Neural cell (in vitro differentiated cells): Measurements from ENCODE around the gene LHX2. TPM values are rescaled to one million over a fixed set of nuclear protein-coding genes. Genes with fewer than 3 reads are reported as not detected.

Experiments
- H2AFZ ChIP-seq: fragments of 200-600, 300-800 bp; sonication (generic), shearing (Covaris generic); 2 replicates; pipeline ENCODE4 v1.6.0; 2014; ENCODE audit warnings: low read depth, mild to moderate bottlenecking, antibody characterized with exemption, low read length, moderate library complexity
- H3F3A ChIP-seq: fragments of 200-600 bp; shearing (Covaris generic); 2 replicates; pipeline ENCODE4 v1.6.1; 2016; ENCODE audit warnings: mild to moderate bottlenecking, moderate library complexity, mixed read lengths, antibody characterized with exemption, low read length; ENCODE audit not compliant: insufficient read depth, poor library complexity, severe bottlenecking
- H3K27ac ChIP-seq: fragments of 200-600, 300-800 bp; sonication (generic), shearing (Covaris generic); 2 replicates; pipeline ENCODE4 v1.5.1; 2014; ENCODE audit warnings: mild to moderate bottlenecking, low read length, moderate library complexity
- H3K27me3 ChIP-seq: fragments of 300-800, 200-600 bp; sonication (generic), shearing (Covaris generic); 2 replicates; pipeline ENCODE4 v1.6.0; 2014; ENCODE audit warnings: mild to moderate bottlenecking, low read depth, low read length, moderate library complexity; ENCODE audit not compliant: insufficient read depth
- H3K36me3 ChIP-seq: fragments of 300-800, 200-600 bp; sonication (generic), shearing (Covaris generic); 2 replicates; pipeline ENCODE4 v1.5.1; 2014; ENCODE audit warnings: mild to moderate bottlenecking, antibody characterized with exemption, low read length, moderate library complexity; ENCODE audit not compliant: insufficient read depth
- H3K4me2 ChIP-seq: fragments of 300-800, 200-600 bp; sonication (generic), shearing (Covaris generic); 2 replicates; pipeline ENCODE4 v1.6.0; 2014; ENCODE audit warnings: mild to moderate bottlenecking, low read length
- H3K4me3 ChIP-seq: fragments of 300-800, 200-600 bp; sonication (generic), shearing (Covaris generic); 2 replicates; pipeline ENCODE4 v1.5.1; 2014; ENCODE audit warnings: mild to moderate bottlenecking, low read length, moderate library complexity
- H3K79me2 ChIP-seq: fragments of 200-600 bp; shearing (Covaris generic); replicated peaks from 2 replicates; pipeline ENCODE4 v1.6.0; 2014; ENCODE audit warnings: mild to moderate bottlenecking, low read length, moderate library complexity; ENCODE audit not compliant: insufficient read depth
- H3K9ac ChIP-seq: fragments of 300-800, 200-600 bp; sonication (generic), shearing (Covaris generic); 2 replicates; pipeline ENCODE4 v1.6.1; 2016; ENCODE audit warnings: mild to moderate bottlenecking, low read length, mixed read lengths
- H3K9me2 ChIP-seq: fragments of 200-600 bp; shearing (Covaris generic); 2 replicates; pipeline ENCODE4 v1.6.1; 2016; ENCODE audit warnings: mild to moderate bottlenecking, low read length, mixed read lengths; ENCODE audit not compliant: insufficient read depth
- H3K9me3 ChIP-seq: fragments of 200-600, 300-800 bp; sonication (generic), shearing (Covaris generic); 2 replicates; pipeline ENCODE4 v1.6.1; 2016; ENCODE audit warnings: mild to moderate bottlenecking, mixed run types, low read length, moderate library complexity, mixed read lengths
- H4K20me1 ChIP-seq: fragments of 200-600 bp; shearing (Covaris generic); 2 replicates; pipeline ENCODE4 v1.6.1; 2016; ENCODE audit warnings: mild to moderate bottlenecking, mixed run types; ENCODE audit not compliant: insufficient read depth
- CTCF ChIP-seq: fragments of 450-650 bp; IDR thresholded peaks from 2 replicates; pipeline ENCODE4 v1.5.1; 2014; ENCODE audit warnings: antibody characterized with exemption, mild to moderate bottlenecking, moderate library complexity; ENCODE audit not compliant: poor library complexity, severe bottlenecking
- EP300 ChIP-seq: fragments of 450-650 bp; conservative IDR thresholded peaks from 2 replicates; pipeline ENCODE4 v1.6.1; 2014; ENCODE audit warnings: antibody characterized with exemption, mild to moderate bottlenecking, moderate library complexity; ENCODE audit not compliant: poor library complexity, severe bottlenecking
- EZH2 ChIP-seq: fragments of 200-600, 300-800 bp; shearing (Covaris generic), sonication (generic); IDR thresholded peaks from 2 replicates; pipeline ENCODE4 v1.6.1; 2014; ENCODE audit warnings: antibody characterized with exemption, low read length, borderline replicate concordance, mild to moderate bottlenecking; ENCODE audit not compliant: insufficient read depth, poor library complexity, severe bottlenecking
- MXI1 ChIP-seq: fragments of 450-650 bp; conservative IDR thresholded peaks from 2 replicates; pipeline ENCODE4 v1.6.1; 2014; ENCODE audit warnings: antibody characterized with exemption, mild to moderate bottlenecking; ENCODE audit not compliant: poor library complexity, severe bottlenecking
- POLR2AphosphoS5 ChIP-seq: IDR thresholded peaks from 2 replicates; pipeline ENCODE4 v1.6.1; 2012
- RAD21 ChIP-seq: fragments of 450-650 bp; conservative IDR thresholded peaks from 2 replicates; pipeline ENCODE4 v1.6.1; 2014; ENCODE audit warnings: antibody characterized with exemption, mild to moderate bottlenecking, moderate library complexity
- SMC3 ChIP-seq: fragments of 450-650 bp; conservative IDR thresholded peaks from 2 replicates; pipeline ENCODE4 v1.6.1; 2014; ENCODE audit warnings: antibody characterized with exemption, mild to moderate bottlenecking, moderate library complexity; ENCODE audit not compliant: poor library complexity
- TAF1 ChIP-seq: IDR thresholded peaks from 2 replicates; pipeline ENCODE4 v1.6.1; 2012; ENCODE audit warnings: low read depth
- polyA plus RNA-seq: library from polyadenylated mRNA; depleted of rRNA; stranded (reverse); fragments of >200 nt; gene quantifications from 2 replicates; pipeline ENCODE4 v1.2.3, GENCODE V29; 2014
- TF ChIP-seq, protein P1 (sequence below): IDR thresholded peaks from 2 replicates; pipeline ENCODE4 v1.6.1; 2012; ENCODE audit warnings: borderline replicate concordance

Gene LHX2
- polyA plus RNA-seq, 1 donor from 2014 or later, result 3.6 TPM

DNA sequence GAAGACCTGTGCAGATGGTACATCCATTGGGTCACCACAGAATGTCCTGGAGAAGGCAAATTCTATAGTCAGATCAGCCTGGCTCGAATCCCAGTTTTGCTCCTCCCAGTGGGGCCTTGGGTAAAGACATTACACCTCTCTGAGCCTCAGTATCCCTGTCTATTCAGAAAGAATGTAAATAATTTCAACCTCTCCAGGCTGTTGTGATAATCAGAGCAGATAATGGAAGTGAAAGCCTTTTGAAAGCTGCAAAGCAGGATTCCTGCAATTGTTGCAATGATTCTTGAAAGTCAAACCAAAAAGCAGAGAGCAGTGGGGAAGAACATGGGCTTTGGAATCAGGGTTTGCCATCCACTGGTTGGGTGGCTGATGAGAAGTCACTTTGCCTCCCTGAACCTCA, 63.2 kb downstream of the LHX2 start:
- no peak for TF ChIP-seq EZH2
- no peak for TF ChIP-seq TAF1
- no peak for TF ChIP-seq POLR2AphosphoS5
- no peak for TF ChIP-seq MXI1
- no peak for TF ChIP-seq EP300
- TF ChIP-seq RAD21, result no peak
- no peak for TF ChIP-seq CTCF
- no peak for TF ChIP-seq SMC3
- TF ChIP-seq, protein P1, sequence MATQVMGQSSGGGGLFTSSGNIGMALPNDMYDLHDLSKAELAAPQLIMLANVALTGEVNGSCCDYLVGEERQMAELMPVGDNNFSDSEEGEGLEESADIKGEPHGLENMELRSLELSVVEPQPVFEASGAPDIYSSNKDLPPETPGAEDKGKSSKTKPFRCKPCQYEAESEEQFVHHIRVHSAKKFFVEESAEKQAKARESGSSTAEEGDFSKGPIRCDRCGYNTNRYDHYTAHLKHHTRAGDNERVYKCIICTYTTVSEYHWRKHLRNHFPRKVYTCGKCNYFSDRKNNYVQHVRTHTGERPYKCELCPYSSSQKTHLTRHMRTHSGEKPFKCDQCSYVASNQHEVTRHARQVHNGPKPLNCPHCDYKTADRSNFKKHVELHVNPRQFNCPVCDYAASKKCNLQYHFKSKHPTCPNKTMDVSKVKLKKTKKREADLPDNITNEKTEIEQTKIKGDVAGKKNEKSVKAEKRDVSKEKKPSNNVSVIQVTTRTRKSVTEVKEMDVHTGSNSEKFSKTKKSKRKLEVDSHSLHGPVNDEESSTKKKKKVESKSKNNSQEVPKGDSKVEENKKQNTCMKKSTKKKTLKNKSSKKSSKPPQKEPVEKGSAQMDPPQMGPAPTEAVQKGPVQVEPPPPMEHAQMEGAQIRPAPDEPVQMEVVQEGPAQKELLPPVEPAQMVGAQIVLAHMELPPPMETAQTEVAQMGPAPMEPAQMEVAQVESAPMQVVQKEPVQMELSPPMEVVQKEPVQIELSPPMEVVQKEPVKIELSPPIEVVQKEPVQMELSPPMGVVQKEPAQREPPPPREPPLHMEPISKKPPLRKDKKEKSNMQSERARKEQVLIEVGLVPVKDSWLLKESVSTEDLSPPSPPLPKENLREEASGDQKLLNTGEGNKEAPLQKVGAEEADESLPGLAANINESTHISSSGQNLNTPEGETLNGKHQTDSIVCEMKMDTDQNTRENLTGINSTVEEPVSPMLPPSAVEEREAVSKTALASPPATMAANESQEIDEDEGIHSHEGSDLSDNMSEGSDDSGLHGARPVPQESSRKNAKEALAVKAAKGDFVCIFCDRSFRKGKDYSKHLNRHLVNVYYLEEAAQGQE, result no peak
- Histone ChIP-seq H3F3A (no peaks in the 10 kb centered on the region), H3K4me3 (no peak overlapping the region), H2AFZ (no peak overlapping the region), H3K27me3 (no peaks in the 10 kb centered on the region), H3K9me3 (no peaks in the 10 kb centered on the region), H3K27ac (no peak overlapping the region), H3K9me2 (no peaks in the 10 kb centered on the region), H3K36me3 (no peaks in the 10 kb centered on the region), H3K79me2 (no peaks in the 10 kb centered on the region), H3K9ac (no peak overlapping the region), H3K4me2 (no peak overlapping the region), H4K20me1 (no peaks in the 10 kb centered on the region)

- Histone ChIP-seq H2AFZ (no peak overlapping the region), H3F3A (no peaks in the 10 kb centered on the region)
Measured at GRCh38 chr9:124075761-124076160, 64.2 kb downstream of the LHX2 start.

More at GRCh38 chr9:124075761-124076160, 64.2 kb downstream of the LHX2 start:
- Histone ChIP-seq H3K9ac (no peak overlapping the region), H3K27me3 (no peaks in the 10 kb centered on the region), H3K9me3 (no peaks in the 10 kb centered on the region), H3K9me2 (no peaks in the 10 kb centered on the region), H3K79me2 (no peaks in the 10 kb centered on the region), H3K4me2 (no peak overlapping the region), H3K4me3 (no peak overlapping the region), H3K36me3 (no peaks in the 10 kb centered on the region), H3K27ac (no peak overlapping the region), H4K20me1 (no peaks in the 10 kb centered on the region)
- TF ChIP-seq EZH2, result no peak
- TF ChIP-seq POLR2AphosphoS5, result no peak
- TF ChIP-seq, protein P1, result no peak
- no peak for TF ChIP-seq SMC3
- no peak for TF ChIP-seq CTCF
- TF ChIP-seq EP300, result no peak
- TF ChIP-seq TAF1, result no peak
- no peak for TF ChIP-seq RAD21
- no peak for TF ChIP-seq MXI1
